Stimulated activated CD4-positive, alpha-beta T cell treated with anti-CD3 and anti-CD28 coated beads, Interleukin-15, amount 100 ng/mL, for 24 hours (primary cell): ENCODE data around the gene AP2M1.
A peak's percentile ranks its signal among the peaks of the same experiment; 100 is the strongest.

Experiments
- DNase-seq: peaks from one replicate; pipeline ENCODE4 v3.0.0-alpha.2; 2020

AP2M1 gene

DNA sequence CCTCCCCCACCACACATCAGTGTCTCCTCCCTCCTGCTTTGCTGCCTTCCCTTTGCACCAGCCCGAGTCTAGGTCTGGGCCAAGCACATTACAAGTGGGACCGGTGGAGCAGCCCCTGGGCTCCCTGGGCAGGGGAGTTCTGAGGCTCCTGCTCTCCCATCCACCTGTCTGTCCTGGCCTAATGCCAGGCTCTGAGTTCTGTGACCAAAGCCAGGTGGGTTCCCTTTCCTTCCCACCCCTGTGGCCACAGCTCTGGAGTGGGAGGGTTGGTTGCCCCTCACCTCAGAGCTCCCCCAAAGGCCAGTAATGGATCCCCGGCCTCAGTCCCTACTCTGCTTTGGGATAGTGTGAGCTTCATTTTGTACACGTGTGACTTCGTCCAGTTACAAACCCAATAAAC, 9.0 kb downstream of the AP2M1 start:
- no peak for DNase-seq

DNA sequence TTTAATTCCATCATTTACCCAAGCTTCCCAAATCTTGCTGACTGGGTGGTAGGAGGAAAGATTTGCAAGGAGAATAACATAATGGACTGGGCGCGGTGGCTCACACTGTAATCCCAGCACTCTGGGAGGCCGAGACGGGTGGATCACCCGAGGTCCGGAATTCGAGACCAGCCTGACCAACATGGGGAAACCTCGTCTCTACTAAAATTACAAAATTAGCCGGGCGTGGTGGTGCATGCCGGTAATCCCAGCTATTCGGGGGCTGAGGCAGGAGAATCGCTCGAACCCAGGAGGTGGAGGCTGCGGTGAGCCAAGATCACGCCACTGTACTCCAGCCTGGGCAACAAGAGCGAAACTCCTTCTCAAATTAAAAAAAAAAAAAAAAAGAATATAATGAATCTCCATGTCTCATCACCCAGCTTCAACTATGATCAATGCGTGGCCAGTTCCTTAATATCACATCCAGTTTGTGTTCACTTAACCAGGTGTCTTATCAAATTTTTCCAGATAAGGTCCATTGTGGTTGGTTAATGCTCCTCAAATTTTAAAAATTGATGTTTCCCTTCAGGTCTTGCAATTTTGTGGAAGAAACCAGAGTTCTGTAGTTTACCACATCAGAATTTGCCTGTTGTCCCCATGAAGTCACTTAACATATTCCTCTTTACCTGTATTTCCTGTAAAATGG, 10.0 kb downstream of the AP2M1 start:
- DNase-seq = no peak

DNA sequence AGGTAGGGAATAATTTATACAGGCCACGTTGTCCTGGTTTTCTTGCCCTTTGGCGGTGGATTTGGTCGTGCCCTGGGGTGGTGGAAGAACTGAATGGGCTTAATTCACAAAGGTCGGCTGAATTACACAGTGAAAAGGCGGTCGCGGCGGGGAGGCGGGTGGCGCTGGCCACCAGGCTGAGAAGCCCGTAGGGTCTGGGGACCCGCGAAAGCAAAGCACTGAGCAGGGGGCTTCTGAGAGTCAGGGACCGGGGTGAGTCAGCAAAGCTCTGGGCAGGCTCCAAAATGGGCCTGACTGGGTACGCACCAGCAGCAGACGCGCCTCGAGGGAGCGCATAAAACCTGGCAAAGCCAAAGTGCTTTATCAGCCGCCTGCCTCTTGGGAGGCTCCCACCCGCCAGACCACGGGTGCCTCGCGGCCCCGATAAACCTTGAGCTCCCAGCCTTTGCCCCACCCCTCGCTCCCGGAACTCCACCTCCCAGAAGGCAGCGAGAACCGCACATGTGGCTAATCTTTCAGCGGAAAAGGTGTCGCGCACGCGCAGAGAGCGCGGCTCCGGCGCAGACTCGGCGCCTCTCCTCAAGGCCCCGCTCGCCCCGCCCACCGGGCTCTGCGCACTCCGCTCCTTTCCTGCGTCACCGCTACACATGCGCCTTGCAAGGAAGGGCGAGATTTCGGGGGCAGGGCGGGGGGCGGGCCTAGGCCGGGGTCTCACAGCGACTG, 11.0 kb downstream of the AP2M1 start:
- DNase-seq = peak; percentile 99

DNA sequence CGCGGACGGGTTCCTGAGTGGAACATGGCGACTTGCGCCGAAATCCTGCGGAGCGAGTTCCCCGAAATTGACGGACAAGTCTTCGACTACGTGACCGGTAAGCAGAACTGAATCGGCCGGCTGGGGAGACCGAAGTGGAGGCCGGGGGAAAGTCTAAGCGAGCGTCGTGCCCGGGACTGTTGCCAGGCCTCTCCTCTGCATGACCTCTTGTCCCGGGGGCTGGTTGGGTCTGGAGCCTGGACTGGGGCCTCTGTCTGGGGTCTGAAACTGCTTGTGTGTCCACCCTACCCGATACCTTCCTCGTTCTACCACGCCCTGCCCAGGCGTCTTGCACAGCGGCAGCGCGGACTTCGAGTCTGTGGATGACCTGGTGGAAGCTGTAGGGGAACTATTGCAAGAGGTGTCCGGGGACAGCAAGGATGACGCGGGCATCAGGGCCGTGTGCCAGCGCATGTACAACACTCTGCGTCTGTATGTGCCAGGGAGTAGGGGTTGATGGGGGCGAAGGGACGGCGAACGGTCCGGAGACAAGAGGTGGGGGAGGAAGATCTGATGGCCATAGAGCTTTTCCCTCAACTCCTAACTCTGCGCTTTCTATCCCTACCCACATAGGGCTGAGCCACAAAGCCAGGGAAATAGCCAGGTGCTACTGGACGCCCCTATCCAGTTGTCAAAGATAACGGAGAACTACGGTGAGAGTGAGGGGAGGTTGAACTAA, 11.7 kb downstream of the AP2M1 start, which contains the start of gene ABCF3:
TSS of gene ABCF3 (plus strand) at position 16 of the 718 bp plus-strand sequence. CDS start at position 25, 9 bp downstream.
- DNase-seq = no peak

DNA sequence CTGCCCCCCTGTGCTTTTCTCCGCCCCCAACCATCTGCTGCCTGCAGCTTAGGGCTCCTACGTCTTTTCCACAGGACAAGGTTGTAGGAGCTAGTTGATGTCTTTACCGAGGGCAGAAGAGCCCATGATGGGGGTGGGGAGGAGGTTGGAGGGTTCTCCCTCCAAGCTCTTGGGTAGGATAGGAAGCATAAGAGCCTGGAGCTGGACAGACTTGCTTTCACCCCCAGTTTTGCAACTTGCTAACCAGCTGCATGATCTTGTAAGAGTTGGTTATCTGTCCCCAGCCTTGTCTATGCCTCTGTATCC, 12.2 kb downstream of the AP2M1 start:
- DNase-seq = no peak

DNA sequence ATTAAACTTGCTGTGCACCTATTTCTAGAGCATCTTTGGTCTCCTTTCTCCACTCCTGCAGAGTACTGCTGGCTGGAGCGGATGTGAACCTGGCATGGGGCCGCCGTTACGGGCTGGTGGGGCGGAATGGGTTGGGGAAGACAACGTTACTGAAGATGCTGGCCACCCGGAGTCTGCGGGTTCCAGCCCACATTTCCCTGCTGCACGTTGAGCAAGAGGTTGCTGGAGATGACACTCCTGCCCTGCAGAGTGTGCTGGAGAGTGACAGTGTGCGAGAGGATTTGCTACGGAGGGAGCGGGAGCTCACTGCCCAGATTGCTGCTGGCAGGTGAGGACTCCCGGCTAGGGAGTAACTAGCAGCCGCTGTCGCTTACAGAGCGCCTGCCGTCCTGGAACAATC, 13.4 kb downstream of the AP2M1 start:
- no peak for DNase-seq

DNA sequence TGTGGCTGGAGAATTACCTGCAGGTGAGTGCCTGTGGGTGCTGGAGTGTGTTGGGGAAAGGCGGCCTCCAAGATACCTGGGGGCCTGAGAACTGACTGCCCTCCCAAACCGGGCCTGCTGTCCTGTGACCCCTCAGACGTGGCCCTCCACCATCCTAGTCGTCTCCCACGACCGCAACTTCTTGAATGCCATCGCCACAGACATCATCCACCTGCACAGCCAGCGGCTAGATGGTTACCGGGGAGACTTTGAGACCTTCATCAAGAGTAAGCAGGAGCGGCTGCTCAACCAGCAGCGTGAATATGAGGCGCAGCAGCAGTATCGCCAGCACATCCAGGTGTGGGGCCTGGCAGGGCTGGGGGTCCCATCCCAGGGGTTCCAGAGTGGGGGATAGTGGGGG, 14.8 kb downstream of the AP2M1 start:
- DNase-seq = no peak

DNA sequence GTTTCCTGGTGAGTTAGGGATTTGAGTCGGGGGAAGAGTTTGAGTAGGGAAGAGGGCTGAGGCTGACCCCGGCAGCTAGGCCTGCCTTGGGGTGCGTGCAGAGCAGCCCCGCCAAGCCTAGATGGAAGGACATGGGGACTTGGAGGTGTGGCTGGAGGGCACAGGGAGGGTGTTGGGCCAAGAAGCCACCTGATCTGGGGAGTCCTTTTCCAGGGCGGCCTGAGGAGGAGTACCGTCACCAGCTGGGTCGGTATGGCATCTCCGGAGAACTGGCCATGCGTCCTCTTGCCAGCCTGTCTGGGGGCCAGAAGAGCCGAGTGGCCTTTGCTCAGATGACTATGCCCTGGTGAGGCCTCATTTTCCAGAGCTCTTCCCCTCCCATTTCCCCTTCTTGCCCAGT, 18.2 kb downstream of the AP2M1 start:
- DNase-seq = no peak

DNA sequence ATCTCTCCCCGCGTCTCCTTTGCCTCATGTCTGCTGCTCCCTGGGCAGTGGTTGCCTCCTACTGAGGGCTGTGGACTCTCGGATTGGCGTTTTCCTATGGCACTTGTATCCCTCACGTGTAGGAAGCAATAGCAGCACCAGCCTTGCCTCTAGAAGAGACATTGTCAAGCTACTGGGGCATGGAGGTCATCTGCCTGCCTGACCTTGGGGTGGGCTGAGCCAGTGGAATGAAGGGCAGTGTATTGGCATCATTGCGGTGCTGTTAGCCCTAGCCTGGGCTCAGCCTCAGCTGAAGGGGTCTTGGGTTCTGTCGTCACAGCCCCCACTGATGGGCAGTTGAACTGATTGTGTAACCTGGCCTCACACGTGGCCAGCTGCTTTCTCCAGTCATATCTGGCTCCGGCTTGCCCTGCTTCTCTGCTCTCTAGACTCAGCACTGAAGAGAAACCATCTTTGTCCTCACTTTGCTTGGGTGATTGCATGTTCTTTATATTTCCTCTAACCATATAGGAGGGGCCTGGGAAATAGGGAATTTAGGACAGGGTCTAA, 19.4 kb downstream of the AP2M1 start:
- no peak for DNase-seq

DNA sequence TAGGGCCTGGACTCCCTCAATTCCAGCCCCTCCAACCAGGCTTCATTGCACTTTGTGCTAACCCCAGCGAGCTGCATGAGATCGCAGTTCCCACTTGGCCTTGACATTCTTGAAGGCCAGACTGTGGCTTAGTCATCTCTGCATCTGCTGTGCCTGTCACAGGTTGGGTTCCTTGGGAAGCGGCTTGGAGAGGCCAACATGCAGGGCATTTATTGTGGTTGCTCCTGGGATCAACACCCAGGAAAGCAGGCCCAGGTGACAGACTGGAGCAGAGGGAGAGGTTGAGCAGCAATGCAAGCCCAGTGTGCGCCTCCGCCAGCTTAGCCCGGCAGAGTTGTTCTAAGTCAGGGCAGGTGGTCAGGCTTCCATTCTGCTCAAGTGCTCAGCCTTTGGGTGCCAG, 21.9 kb downstream of the AP2M1 start:
- DNase-seq = no peak

DNA sequence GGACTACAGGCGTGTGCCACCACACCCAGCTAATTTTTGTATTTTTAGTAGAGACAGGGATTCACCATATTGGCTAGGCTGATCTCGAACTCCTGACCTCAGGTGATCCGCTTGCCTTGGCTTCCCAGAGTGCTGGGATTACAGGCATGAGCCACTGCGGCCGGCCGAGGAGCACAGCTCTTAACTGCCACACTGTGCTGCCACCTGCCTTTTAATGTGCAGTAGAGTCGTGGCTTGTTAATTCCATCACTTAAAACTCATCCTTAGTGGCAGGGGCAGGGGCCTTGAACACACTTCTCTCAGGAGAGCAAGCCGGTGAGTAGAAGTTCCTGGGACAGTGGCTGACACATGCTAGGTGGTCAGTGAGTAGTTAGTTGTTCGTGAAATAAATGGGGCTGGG, 23.9 kb downstream of the AP2M1 start:
- no peak for DNase-seq

DNA sequence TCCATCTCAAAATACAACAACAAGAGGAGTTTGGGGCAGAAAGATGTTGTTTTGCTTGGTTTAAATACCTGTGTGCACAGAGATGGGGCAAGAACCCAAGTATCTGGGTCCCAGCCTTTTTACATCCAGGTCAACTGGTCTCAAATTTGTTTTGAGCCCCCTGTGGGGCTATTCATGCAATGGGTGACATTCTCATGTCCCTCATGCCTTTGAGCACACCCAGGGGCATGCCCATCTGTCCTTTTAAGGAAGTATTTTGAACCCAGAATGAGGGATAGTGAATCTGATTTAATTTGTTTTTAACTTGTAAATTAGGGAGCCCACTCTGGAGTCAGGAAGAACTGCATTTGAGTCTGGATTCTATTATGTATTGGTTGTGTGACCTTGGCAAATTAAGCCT, 26.2 kb downstream of the AP2M1 start:
- no peak for DNase-seq

DNA sequence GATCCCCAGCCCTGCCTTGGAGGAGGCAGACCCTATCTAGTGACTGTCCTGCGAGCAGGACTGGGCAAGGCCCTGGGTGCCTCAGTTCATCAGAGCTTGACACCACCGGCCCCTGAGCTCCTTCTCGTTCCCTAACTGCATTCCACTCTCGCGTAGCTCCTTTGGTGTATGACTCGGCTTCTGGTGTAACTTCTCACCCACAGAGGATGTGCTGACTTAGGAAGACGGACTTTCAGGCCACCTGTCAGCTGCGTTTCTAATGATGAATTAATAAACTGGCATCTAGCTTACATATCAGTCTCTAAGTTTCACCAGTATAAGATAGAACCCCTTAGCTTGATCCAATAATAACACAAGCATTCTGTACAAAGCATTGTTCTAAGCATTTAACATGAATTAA, 28.9 kb downstream of the AP2M1 start:
- no peak for DNase-seq

DNA sequence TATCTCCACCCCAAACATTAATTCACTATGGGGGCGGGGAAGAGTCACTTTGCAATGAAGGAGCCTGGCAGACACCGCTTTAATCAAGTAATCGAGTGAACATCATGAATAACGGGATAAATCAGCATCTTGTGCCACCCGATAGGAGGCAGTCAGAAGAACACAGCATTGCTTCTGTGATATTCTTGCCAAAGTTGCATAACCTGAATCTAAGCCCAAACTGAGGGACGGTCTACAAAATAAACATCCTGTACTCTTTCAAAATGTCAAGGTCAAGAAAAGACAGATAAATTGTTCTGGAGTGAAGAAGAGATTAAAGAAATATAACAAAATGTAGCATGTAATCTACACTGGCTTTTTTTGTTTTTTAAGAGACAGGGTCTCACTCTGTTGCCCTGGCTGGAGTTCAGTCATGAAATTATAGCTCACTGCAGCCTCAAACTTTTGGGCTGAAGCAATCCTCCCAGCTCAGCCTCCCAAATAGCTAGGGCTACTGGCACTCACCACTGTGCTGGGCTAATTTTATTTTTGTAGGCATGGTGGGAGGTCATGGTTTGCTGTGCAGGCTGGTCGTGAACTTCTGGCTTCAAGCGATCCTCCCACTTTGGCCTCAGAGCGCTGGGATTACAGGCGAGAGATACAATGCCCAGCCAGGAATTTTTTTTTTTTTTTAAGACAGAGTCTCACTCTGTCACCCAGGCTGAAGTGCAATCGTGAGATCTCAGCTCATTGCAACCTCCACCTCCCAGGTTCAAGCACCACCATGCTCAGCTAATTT, 34.7 kb downstream of the AP2M1 start:
- no peak for DNase-seq

DNA sequence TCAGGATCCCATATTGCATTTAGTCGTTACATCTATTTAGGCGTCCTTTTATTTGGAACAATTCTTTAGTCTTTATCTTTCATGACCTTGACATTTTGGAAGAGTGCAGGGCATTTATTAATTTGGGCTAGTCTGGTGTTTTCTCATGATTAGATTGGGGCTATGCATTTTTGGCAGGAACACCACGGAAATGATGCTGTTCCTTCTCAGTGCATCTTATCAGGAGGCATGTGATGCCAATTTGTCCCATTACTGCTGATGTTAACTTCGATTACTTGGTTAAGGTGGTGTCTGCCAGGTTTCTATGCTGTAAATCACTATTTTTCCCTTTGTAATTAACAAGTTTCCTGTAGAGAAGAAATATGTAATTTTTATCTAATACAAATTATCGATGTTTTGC, 36.6 kb downstream of the AP2M1 start:
- no peak for DNase-seq

DNA sequence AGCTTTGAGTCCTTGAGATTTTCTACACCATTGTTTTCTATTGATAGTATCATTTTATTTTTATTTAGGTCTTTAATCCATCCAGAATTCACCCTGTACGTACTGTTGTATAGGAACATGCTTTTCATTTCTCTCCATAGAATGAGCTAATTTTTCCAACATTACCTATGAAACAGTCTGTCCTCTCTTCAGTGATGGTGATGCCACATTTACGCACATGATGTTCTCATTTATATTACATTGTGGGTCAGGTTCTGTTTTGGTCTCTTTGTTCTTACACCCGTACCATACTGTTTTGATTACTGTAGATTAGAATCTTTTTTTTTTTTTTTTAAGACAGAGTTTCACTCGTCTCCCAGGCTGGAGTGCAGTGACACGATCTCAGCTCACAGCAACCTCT, 37.1 kb downstream of the AP2M1 start:
- no peak for DNase-seq

DNA sequence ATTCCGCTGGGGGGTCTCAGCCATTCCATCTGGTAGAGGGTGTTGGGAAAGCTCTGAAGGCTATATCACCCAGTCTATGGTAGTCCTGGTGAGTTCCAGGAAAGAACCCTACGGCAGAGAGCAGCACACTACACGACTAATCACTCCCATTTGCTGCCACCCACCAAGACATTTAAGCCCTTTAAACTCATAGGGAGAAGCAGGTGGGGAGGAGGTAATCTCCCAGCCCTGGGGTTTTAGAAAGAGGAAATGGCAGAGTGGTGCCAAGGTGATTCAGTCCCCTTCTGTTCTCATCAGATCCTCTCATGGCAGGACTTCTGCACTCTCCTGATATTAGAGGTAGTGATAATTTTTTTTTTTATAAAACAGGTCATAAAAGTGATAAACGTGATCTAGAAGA, 44.2 kb downstream of the AP2M1 start:
- DNase-seq = no peak

DNA sequence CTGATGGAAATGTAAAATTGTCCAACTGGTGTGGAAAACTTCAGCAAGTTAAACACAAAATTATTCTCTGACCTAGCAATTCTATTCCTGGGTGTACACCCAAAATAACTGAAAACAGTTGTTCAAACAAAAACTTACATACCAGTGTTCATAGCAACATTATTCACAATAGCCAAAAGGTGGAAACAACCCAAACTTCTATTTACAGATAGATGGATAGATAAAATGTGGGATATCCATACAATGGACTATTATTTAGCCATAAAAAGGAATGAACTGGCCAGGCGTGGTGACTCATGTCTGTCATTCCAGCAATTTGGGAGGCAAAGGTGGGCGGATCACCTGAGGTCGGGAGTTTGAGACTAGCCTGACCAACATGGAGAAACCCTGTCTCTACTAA, 47.9 kb downstream of the AP2M1 start:
- no peak for DNase-seq

DNA sequence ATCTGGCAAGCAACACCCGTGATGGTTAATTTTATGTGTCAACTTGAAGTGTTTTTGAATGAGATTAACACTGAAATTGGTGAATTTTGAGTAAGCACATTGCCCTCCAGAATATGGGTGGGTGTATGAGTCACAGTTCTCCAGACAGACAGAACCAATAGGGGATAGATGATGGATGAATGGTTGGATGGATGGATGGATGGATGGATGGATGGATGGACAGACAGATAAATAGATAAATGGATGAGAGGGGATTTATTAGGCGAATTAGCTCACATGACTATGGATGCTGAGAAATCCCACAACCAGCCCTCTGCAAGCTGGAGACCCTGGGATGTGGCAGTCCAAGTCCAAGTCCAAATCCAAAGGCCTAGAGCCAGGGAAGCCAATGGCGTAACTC, 49.3 kb downstream of the AP2M1 start:
- DNase-seq = no peak

DNA sequence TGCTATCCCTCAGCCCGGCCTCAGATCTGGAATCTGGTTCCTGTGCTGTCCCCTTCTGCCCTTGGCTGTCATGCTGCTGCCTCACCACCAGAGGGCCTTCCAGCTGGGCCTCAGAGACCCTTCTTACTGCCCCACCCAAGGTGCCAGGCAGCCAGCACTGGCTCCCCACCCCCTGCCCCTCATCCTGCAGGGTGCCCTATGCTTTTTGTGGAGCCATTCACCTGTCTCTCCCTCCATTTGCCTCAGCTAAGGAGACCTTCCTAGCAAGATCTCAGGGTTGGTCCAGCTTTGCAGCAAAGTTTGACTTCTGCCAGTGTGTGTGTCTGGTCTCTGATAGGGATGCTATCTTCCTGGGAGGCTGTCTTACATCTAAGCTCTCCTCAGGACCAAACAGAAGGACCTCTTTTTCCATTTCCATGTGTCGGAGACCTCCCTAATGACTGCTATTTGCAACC, 52.9 kb downstream of the AP2M1 start:
- peak; percentile 68 for DNase-seq

DNA sequence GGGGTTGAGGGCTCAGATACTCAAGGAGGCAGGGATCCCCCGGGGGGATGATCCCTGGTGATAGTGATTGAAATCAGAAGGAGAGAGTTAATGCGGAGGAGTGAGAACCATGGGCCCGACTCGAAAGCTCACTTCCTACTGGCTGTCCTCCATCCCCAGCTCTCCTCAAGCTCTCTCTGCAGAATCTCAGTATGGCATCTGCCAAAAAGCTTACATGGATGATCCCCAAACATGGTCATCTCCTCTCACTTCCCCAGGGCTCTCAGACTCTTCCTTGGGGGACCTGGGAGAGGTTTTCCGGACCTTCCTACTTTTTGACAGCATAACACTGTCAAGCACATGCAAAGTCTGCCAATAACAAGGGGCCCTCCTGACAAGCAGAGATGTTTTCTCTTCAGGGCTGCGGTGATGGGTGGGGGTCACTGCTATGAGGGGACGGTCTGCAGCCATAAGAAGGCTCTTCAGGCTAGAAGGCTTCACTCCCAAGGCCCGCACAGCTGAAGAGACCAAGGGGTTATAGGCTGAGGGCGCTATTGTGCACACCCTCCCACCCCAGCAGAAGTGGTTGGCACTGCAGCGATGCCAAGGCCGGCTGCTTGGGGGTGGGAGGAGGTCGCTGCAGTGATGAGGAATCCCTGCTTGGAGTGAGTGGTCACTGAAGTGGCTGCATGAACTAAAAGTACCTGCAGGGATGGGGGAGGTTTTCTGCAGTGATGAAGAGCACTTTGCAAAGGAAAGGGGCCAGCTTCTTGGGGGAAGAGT, 53.9 kb downstream of the AP2M1 start:
- no peak for DNase-seq

DNA sequence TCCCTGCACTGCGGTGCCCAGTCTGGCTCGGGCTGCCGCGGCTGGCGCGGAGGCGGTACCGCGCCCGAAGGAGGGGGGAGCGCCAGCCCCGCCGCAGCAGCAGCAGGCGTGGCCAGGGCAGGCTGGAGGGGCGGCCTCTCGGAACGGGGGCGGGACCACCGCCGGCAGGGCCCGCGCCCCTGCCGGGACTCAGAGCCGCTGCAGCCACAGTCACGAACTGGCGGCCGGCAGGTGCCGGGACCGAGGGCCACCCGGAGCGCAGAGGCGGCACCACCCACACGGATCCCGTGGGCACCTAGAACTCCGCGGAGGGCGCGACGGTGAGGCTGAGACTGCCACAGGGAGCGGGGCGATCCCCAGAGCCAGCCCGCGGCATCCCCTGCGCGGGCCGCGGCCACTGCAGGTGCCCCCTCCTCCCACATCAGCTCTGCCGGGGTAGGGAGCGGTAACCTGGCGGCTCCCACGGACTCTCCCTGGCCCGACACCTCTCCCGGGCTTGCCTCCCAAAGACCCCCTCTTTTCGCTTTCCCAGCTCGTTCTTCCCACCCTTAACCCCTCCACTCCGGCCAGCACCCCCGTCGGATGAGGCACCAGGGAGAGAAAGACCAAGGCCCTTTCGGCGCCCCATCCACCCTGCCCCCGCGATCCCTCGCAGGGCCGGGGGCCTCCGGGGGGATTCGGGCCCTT, 54.9 kb downstream of the AP2M1 start, which contains the start of gene VWA5B2:
TSS of gene VWA5B2 (plus strand) at position 192 of the 687 bp plus-strand sequence. CDS start 944 bp downstream, outside the sequence.
- DNase-seq = peak; percentile 81
